ENCODE results near the gene SETBP1.

GRCh38 chr18:45069546-45069945, 388.9 kb downstream of the SETBP1 start:
- no peak for TF ChIP-seq U2AF2 (optimal IDR thresholded peaks at IDR 0.05; ENCODE audit: low read depth, low read length)
- TF ChIP-seq JUND (IDR thresholded peaks at IDR 0.05; ENCODE audit: borderline replicate concordance, low read depth, low read length), result no peak
- no peak for TF ChIP-seq JUND (tag; IDR thresholded peaks at IDR 0.05; ENCODE audit: borderline replicate concordance, low read depth, low read length)
- TF ChIP-seq MAFG (tag; conservative IDR thresholded peaks at IDR 0.05), result no peak
- no peak for TF ChIP-seq E4F1 (CRISPR knock-in tag; IDR thresholded peaks at IDR 0.05; ENCODE audit: borderline replicate concordance)
- no peak for TF ChIP-seq EP300 (IDR thresholded peaks at IDR 0.05; ENCODE audit: low read length)
- no peak for TF ChIP-seq TBP (optimal IDR thresholded peaks at IDR 0.05; ENCODE audit: low read depth, low read length)
- TF ChIP-seq SP1 (CRISPR knock-in tag; IDR thresholded peaks at IDR 0.05), result no peak
- no peak for TF ChIP-seq MNT (conservative IDR thresholded peaks at IDR 0.05)
- no peak for TF ChIP-seq GMEB1 (CRISPR knock-in tag; IDR thresholded peaks at IDR 0.05)
- no peak for TF ChIP-seq ZNF274 (IDR thresholded peaks at IDR 0.05; ENCODE audit: borderline replicate concordance, low read depth, low read length)
- no peak for TF ChIP-seq RAD51 (IDR thresholded peaks at IDR 0.05; ENCODE audit: borderline replicate concordance, low read depth)
- no peak for TF ChIP-seq CREB1 (IDR thresholded peaks at IDR 0.05)
- no peak for TF ChIP-seq CREB1 (CRISPR knock-in tag; IDR thresholded peaks at IDR 0.05)
